Heart right ventricle (tissue), 16 donors: Measurements from ENCODE around the gene CMSS1. TPM values are rescaled to one million over a fixed set of nuclear protein-coding genes. Genes with fewer than 3 reads are reported as not detected.

ENCODE experiments used
- ATAC-seq, 8 donors: fragments of 200-7000 bp; cut with Tn5 transposase; one replicate each; pipeline ENCODE4 v1.9.1; 2020; ENCODE audit warnings: mild to moderate bottlenecking in 8 of 8, moderate library complexity in 8 of 8, moderate number of reproducible peaks in 1 of 8
- DNase-seq, 2 donors: peaks; one replicate each; pipeline ENCODE4 v3.0.0-alpha.2; 2020
- H3K27ac ChIP-seq, 10 donors: fragments of 200-600 bp; sonication (generic) in 2 of 10; one replicate each; pipeline versions ENCODE4 v1.5.0 to v1.8.0; 2020 to 2022; ENCODE audit warnings: mild to moderate bottlenecking in 3 of 10
- H3K27me3 ChIP-seq, 7 donors: fragments of 200-600 bp; one replicate each; pipeline ENCODE4 v1.8.0; 2021 to 2022; ENCODE audit warnings: mild to moderate bottlenecking in 2 of 7
- H3K36me3 ChIP-seq, 9 donors: fragments of 200-600 bp; sonication (generic) in 1 of 9; one replicate each; pipeline versions ENCODE4 v1.5.0 to v1.8.0; 2020 to 2022; ENCODE audit warnings: mild to moderate bottlenecking in 2 of 9
- H3K4me1 ChIP-seq, 9 donors: fragments of 200-600 bp; sonication (generic) in 1 of 9; one replicate each; pipeline versions ENCODE4 v1.5.0 to v1.8.0; 2020 to 2022; ENCODE audit warnings: mild to moderate bottlenecking in 4 of 9
- H3K4me3 ChIP-seq, 10 donors: fragments of 200-600 bp; sonication (generic) in 2 of 10; one replicate each; pipeline versions ENCODE4 v1.5.0 to v1.8.0; 2020 to 2022; ENCODE audit warnings: mild to moderate bottlenecking in 7 of 10, moderate library complexity in 2 of 10
- H3K9me3 ChIP-seq, 11 donors: fragments of 200-600 bp in 10 of 11; sonication (generic) in 2 of 11; one replicate each; pipeline versions ENCODE4 v1.5.0 to v1.8.0; 2013 to 2022; ENCODE audit warnings: mild to moderate bottlenecking in 2 of 11, control low read depth in 1 of 11, moderate library complexity in 1 of 11
- WGBS, 2 donors: extraction: QIAGEN DNeasy Blood & Tissue Kit; methylation state at CpG; one replicate each; pipeline ENCODE4 v1.1.7; 2013; ENCODE audit warnings: inconsistent platforms in 1 of 2; 5-methylcytosine and 5-hydroxymethylcytosine counted together
- intact Hi-C, 10 donors: fragments of 100-400 bp; cut with DNase I; formaldehyde crosslinking; loops; one replicate each; pipeline versions ENCODE4 v1.11.1 to v1.14.2; 2022
- polyA plus RNA-seq, 2 donors: library from polyadenylated mRNA; stranded (reverse); fragments of 200-250 nt; gene quantifications; one replicate each; pipeline ENCODE4 v1.2.3, GENCODE V29; 2013
- total RNA-seq, 10 donors: library from RNA; stranded (reverse); fragmentation: NEBNext Ultra II Directional in 3 of 10; extraction: Animal tissue kit (Norgen Biotek cat#: 25700) in 3 of 10; gene quantifications; one replicate each; pipeline versions ENCODE4 v1.2.1 to v1.2.4, GENCODE V29; 2021 to 2023
- TF ChIP-seq, protein P1 (sequence below), 9 donors: fragments of 200-600 bp; sonication (generic) in 2 of 9; IDR thresholded peaks; one replicate each; pipeline versions ENCODE4 v1.5.0 to v1.8.0; 2021 to 2022; ENCODE audit warnings: antibody characterized with exemption in 9 of 9, mild to moderate bottlenecking in 5 of 9, moderate library complexity in 1 of 9
- donor health status: Arrhythmogenic right ventricular cardiomyopathy.
- donor health status: ischemic (EF 13 %, LVEDD 7.1; RV severe dilation, severe dysfunction).
- donor health status: healthy with polysubstance abuse.
- donor health status: DM: no; HTN: yes; CAD: no.
- donor health status: DM: no; HTN: no; CAD: no.
- donor health status: ischemic (EF 25% LVEDD 6.9; RV normal size, moderate dysfunction).
- donor health status: ischemic (EF 25% LVEDD 5.7; RV mildly dilated, moderate dysfunction).
- donor health status: healthy.
- donor health status: DM: yes; HTN: yes; CAD: no.
- donor health status: Ischemic cardiomyopathy.
- donor health status: ischemic (EF 35%, LVEDD 5.7; RV mildly dilated, moderate dysfunction).
- donor health status: nonischemic (EF 11% LVEDD 7.7; RV severe dilation, severe dysfunction).
- donor health status: DM: yes; HTN: yes; CAD: no.
- donor health status: PGD.
- donor health status: ischemic (EF 29% LVEDD 5.4; RV normal size, mild dysfunction).
- donor health status: nonischemic (EF 23%, LVEDD 6.1; RV moderate dilation, normal function).

Gene CMSS1
- total and polyA plus RNA-seq, 12 donors, result 24.6 to 45.4 (median 34.6) TPM

DNA sequence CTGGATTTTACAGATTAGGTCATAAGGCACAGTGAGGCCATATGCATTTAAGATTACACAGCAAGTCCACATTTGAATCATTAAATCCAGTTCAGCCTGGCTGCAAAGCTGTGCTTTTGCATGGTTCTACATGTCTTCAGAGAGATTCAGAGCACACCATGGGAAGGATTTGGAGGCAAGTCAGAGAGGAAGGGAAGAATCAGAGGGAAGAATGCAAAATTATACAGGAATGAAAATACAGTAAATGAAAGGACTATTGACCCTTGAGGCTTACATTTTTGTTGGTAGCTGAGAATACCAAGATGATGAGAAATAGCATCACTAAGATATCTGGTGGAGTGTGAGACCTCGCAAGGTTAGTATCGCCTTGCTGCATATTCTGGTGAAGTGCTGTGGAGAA lies 282.8 kb downstream of the CMSS1 start:
- 98 to 100% methylated on average over 2 of the region's 2 CpGs for WGBS, 2 donors
- H3K27ac ChIP-seq, result peak overlapping the region in 1 of 10 donors; percentile 91

GRCh38 chr3:100102757-100103156 lies 285.1 kb downstream of the CMSS1 start:
- 50 to 72% methylated on average over 1 of the region's 1 CpG for WGBS, 2 donors
- no peak for DNase-seq
- Histone ChIP-seq H3K9me3 (no peaks in the 10 kb centered on the region), H3K27me3 (no peaks in the 10 kb centered on the region), H3K4me3 (no peak overlapping the region), H3K36me3 (no peaks in the 10 kb centered on the region), H3K27ac (peak overlapping the region in 9 of 10 donors; percentile 23 to 80 (median 71)), H3K4me1 (peaks cover 6 to 76% (median 69%) of the 10 kb centered on the region in 9 donors)
- TF ChIP-seq, protein P1, sequence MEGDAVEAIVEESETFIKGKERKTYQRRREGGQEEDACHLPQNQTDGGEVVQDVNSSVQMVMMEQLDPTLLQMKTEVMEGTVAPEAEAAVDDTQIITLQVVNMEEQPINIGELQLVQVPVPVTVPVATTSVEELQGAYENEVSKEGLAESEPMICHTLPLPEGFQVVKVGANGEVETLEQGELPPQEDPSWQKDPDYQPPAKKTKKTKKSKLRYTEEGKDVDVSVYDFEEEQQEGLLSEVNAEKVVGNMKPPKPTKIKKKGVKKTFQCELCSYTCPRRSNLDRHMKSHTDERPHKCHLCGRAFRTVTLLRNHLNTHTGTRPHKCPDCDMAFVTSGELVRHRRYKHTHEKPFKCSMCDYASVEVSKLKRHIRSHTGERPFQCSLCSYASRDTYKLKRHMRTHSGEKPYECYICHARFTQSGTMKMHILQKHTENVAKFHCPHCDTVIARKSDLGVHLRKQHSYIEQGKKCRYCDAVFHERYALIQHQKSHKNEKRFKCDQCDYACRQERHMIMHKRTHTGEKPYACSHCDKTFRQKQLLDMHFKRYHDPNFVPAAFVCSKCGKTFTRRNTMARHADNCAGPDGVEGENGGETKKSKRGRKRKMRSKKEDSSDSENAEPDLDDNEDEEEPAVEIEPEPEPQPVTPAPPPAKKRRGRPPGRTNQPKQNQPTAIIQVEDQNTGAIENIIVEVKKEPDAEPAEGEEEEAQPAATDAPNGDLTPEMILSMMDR (IDR thresholded peaks at IDR 0.05), result no peak
- peak in 7 of 8 donors; percentile 30 to 78 (median 73) for ATAC-seq
- intact Hi-C loops, result no loop called here

More for the DNA sequence above, 282.8 kb downstream of the CMSS1 start:
- DNase-seq (no peak), ATAC-seq (no peak)
- H3K27me3 ChIP-seq, result no peaks in the 10 kb centered on the region
- H3K9me3 ChIP-seq, result no peaks in the 10 kb centered on the region
- intact Hi-C loops, result no loop called here
- peaks cover 10 to 63% (median 48%) of the 10 kb centered on the region in 9 donors for H3K4me1 ChIP-seq
- H3K36me3 ChIP-seq, result no peaks in the 10 kb centered on the region
- H3K4me3 ChIP-seq, result no peak overlapping the region
- TF ChIP-seq, protein P1 (IDR thresholded peaks at IDR 0.05), result no peak

DNA sequence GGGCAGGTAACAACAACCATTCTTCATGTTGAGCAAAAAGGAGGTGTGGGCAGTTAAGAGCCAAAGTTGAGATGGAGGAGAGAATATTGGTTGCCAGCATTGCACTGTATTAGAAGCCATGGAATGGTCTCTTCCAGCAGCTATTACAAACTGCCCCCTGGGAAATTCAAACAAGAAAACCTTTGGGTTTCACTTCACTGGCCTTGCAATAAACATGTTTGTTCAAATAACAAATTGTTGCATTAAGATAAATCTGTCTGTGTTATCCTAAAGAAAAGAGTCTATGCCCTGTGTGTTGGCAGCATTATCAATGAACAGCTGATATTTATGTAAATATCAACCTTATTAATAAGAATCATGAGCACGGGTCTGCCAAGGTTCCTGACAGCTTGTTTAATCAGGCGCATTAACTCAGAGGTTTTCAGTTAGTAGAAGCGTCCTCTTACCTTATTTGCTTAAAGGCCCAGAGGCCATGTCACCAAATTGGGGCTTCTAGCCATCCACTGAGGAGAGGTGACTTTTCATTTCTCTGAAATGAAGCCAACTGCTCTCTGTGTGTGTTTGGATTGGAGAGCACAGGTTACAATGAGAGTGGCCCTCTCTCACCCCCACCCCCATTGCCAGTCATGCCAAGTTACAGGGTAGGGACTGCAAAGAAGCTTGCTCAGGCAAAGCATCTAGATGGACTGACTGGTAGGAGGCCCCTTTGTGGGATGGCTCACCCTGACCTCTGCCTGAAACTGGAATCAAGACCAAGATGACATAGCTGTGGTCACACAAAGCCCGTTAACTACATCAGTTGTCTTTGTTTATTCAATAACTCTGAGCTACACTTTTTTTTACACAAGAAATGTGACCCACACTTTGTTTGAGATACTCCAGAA lies 286.1 kb downstream of the CMSS1 start:
- TF ChIP-seq, protein P1 (IDR thresholded peaks at IDR 0.05), result no peak
- Histone ChIP-seq H3K9me3 (no peaks in the 10 kb centered on the region), H3K4me3 (no peak overlapping the region), H3K36me3 (no peaks in the 10 kb centered on the region), H3K4me1 (peaks cover 4 to 73% (median 64%) of the 10 kb centered on the region in 9 donors), H3K27me3 (no peaks in the 10 kb centered on the region), H3K27ac (peak overlapping the region in 8 of 10 donors; percentile 23 to 80 (median 72))
- DNase-seq (no peak), ATAC-seq (peak in 6 of 8 donors; percentile 13 to 44 (median 24))
- WGBS, 2 donors, result 92 to 93% methylated on average over 4 of the region's 4 CpGs
- intact Hi-C loops, result no loop called here

DNA sequence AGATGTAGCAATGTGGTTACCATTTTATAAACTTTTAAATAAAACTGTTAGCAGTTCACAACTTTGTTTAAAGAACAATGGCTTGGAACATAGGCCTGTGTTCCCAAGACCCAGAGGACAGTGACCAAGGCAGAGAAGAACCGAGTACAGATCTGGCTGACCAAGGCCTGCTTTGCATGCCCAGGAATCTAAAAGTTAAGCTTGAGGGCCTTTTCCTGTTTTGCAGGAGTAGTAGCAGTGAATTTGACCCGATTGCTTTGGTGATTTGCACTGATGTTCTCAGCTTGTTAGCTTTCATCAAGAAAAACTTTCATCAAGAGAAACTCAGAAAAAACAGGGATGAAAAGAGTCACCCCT lies 286.8 kb downstream of the CMSS1 start:
- peaks cover 4 to 68% (median 58%) of the 10 kb centered on the region in 9 donors for H3K4me1 ChIP-seq
- ATAC-seq, result no peak
- H3K36me3 ChIP-seq, result no peaks in the 10 kb centered on the region
- H3K4me3 ChIP-seq, result no peak overlapping the region
- DNase-seq, result no peak
- TF ChIP-seq, protein P1 (IDR thresholded peaks at IDR 0.05), result no peak
- intact Hi-C loops, result no loop called here
- WGBS, 2 donors, result 83% methylated on average over 2 of the region's 2 CpGs
- no peaks in the 10 kb centered on the region for H3K9me3 ChIP-seq
- no peaks in the 10 kb centered on the region for H3K27me3 ChIP-seq
- H3K27ac ChIP-seq, result peak overlapping the region in 6 of 10 donors; percentile 7 to 80 (median 69)
